ENCODE measurements around the gene CBX8. TPM values are rescaled to one million over a fixed set of nuclear protein-coding genes. Genes with fewer than 3 reads are reported as not detected.
A peak's percentile ranks its signal among the peaks of the same experiment; 100 is the strongest.

Gene CBX8
- total RNA-seq, 1 donor from 2014 or later, result 2.7 TPM

DNA sequence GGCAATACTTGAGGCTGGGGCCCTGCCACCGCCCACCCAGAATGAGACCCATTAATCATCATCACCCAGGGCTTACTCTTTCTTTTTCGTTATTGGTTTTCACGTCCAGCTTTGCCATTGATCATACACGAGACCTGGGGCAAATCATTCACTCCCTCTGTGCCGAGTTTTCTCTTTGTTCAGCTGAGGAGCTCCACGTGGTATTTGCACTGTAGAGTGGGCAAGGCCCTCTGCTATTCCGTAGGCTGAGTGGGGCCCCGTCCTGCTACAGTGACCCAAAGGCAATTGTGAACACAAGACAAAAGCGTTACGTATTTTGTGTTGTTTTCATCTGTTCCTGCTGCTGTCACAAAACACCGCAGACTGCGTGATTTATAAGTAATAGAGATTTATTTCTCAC is 42.5 kb downstream of the CBX8 start:
- no peaks in the 10 kb centered on the region for H3K36me3 ChIP-seq (ENCODE audit: control insufficient read depth, insufficient read depth, low read length)
- H3K27me3 ChIP-seq (ENCODE audit: control insufficient read depth, insufficient read depth, low read length), result peaks cover 12% of the 10 kb centered on the region
- no peak for DNase-seq (ENCODE audit: low read depth)
- no peak overlapping the region for H3K4me3 ChIP-seq (ENCODE audit: low read depth, low read length)
- TF ChIP-seq CTCF (IDR thresholded peaks at IDR 0.05; ENCODE audit: insufficient read depth, low read length, poor library complexity, severe bottlenecking), result no peak

DNA sequence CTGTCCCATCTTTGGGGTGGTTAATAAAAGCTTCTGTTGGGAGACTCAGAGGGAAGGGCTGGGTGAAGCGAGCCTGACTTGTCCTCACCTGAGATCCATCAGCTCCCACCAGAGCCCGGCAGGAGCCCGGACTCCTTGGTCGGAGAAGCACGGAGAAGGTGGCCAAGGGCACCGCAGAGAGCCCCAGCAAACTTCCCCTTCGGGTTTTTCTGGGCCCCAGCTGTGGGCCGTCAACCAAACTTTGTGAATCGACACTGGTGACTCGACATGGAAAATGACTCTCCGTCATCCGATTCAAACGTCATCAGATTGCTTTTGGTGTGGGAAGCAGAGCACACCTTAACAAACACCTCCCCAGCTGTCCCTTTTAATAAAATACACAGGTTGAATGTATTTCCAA is 44.7 kb downstream of the CBX8 start:
- H3K4me3 ChIP-seq (ENCODE audit: low read depth, low read length), result no peak overlapping the region
- peaks cover 27% of the 10 kb centered on the region for H3K27me3 ChIP-seq (ENCODE audit: control insufficient read depth, insufficient read depth, low read length)
- H3K36me3 ChIP-seq (ENCODE audit: control insufficient read depth, insufficient read depth, low read length), result no peaks in the 10 kb centered on the region
- TF ChIP-seq CTCF (IDR thresholded peaks at IDR 0.05; ENCODE audit: insufficient read depth, low read length, poor library complexity, severe bottlenecking), result no peak
- DNase-seq (ENCODE audit: low read depth), result no peak

DNA sequence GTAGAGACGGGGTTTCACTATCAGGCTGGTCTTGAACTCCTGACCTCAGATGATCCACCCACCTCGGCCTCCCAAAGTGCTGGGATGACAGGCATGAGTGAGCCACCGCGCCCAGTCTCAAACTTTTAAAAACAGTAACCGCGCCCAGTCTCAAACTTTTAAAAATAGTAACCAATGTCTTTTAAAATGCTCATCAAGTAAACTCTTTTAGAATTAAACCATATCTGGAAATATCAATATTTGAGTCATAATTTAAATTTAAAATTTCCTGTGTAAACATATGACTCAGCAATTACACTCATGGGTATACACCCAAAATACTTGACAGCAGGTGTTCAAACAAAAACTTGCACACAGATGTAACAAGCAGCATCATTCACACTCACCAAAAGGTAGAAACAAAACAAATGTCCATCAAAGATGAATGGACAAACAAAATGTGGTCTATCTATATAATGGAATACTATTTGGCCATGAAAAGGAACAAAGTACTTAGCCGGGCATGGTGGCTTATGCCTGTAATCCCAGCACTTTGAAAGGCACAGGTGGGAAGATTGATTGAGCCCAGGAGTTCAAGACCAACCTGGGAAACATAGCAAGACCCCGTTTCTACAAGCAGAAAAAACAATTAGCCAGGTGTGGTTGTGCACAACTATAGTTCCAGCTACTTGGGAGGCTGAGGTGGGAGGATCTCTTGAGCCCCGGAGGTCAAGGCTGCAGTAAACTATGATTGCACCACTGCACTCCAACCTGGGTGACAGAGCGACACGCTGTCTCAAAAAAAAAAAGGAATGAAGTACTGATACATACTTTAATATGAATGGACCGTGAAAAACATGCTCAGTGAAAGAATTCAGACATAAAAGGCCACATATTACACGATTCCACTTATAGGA is 46.0 kb downstream of the CBX8 start:
- Histone ChIP-seq H3K4me3 (ENCODE audit: low read depth, low read length) (no peak overlapping the region), H3K36me3 (ENCODE audit: control insufficient read depth, insufficient read depth, low read length) (no peaks in the 10 kb centered on the region), H3K27me3 (ENCODE audit: control insufficient read depth, insufficient read depth, low read length) (peaks cover 34% of the 10 kb centered on the region)
- no peak for TF ChIP-seq CTCF (IDR thresholded peaks at IDR 0.05; ENCODE audit: insufficient read depth, low read length, poor library complexity, severe bottlenecking)
- no peak for DNase-seq (ENCODE audit: low read depth)

DNA sequence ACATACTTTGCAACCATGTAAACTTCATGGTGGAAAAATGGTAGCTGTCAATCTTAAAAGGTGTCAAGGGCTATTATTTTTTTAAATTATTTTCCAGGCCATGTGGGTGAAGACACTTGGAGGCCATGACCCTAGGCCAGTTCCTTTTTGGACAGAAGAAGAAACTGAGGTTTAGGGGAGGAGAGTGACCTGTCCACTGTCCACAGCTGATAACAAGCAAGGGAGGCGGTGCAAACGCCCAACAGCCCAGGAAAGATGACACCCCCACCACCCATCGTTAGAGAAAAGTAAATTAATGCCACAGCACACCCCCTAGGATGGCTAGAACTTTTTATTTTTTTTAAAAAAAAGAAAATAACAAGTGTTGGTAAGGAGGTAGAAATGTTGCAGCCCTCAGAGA is 46.9 kb downstream of the CBX8 start:
- no peak overlapping the region for H3K4me3 ChIP-seq (ENCODE audit: low read depth, low read length)
- no peak for TF ChIP-seq CTCF (IDR thresholded peaks at IDR 0.05; ENCODE audit: insufficient read depth, low read length, poor library complexity, severe bottlenecking)
- H3K27me3 ChIP-seq (ENCODE audit: control insufficient read depth, insufficient read depth, low read length), result peaks cover 39% of the 10 kb centered on the region

GRCh38 chr17:79749156-79749815 is 47.6 kb downstream of the CBX8 start:
- Histone ChIP-seq H3K27me3 (ENCODE audit: control insufficient read depth, insufficient read depth, low read length) (peaks cover 39% of the 10 kb centered on the region), H3K36me3 (ENCODE audit: control insufficient read depth, insufficient read depth, low read length) (no peaks in the 10 kb centered on the region), H3K4me3 (ENCODE audit: low read depth, low read length) (no peak overlapping the region)
- peak; percentile 23 for DNase-seq (ENCODE audit: low read depth)
- TF ChIP-seq CTCF (IDR thresholded peaks at IDR 0.05; ENCODE audit: insufficient read depth, low read length, poor library complexity, severe bottlenecking), result no peak

More for the DNA sequence above, 46.9 kb downstream of the CBX8 start:
- no peak for DNase-seq (ENCODE audit: low read depth)
- H3K36me3 ChIP-seq (ENCODE audit: control insufficient read depth, insufficient read depth, low read length), result no peaks in the 10 kb centered on the region
